SK-N-SH treated with all-trans-retinoic acid at 6 μM for 48 hours (cell line): ENCODE data around the gene ZNF385B.

Source experiments
- ESRRG ChIP-seq: fragments of 250-450 bp; sonication (Bioruptor Pico); IDR thresholded peaks from 2 replicates; pipeline ENCODE4 v1.6.1; 2021; ENCODE audit warnings: mild to moderate bottlenecking
- GLIS3 ChIP-seq: fragments of 250-450 bp; sonication (Bioruptor Pico); IDR thresholded peaks from 2 replicates; pipeline ENCODE4 v1.5.0; 2020; ENCODE audit warnings: mild to moderate bottlenecking, moderate library complexity
- OSR1 ChIP-seq: fragments of 250-450 bp; sonication (Bioruptor Pico); IDR thresholded peaks from 2 replicates; pipeline ENCODE4 v1.8.0; 2022; ENCODE audit warnings: moderate library complexity, mild to moderate bottlenecking, inconsistent platforms
- SNAI2 ChIP-seq: fragments of 250-450 bp; sonication (Bioruptor Pico); IDR thresholded peaks from 2 replicates; pipeline ENCODE4 v1.5.0; 2020; ENCODE audit warnings: mild to moderate bottlenecking, moderate library complexity
- TOX ChIP-seq: fragments of 250-450 bp; sonication (Bioruptor Pico); IDR thresholded peaks from 2 replicates; pipeline ENCODE4 v1.8.0; 2021; ENCODE audit warnings: mild to moderate bottlenecking, moderate library complexity, borderline replicate concordance
- ZNF565 ChIP-seq: fragments of 450-650 bp; formaldehyde crosslinking; conservative IDR thresholded peaks from 2 replicates; pipeline ENCODE4 v1.5.0; 2020; ENCODE audit warnings: low read depth, mild to moderate bottlenecking, moderate library complexity
- ZNF70 ChIP-seq: fragments of 450-650 bp; formaldehyde crosslinking; IDR thresholded peaks from 2 replicates; pipeline ENCODE4 v1.5.0; 2020; ENCODE audit warnings: mild to moderate bottlenecking, moderate library complexity
- ZNF8 ChIP-seq: fragments of 450-650 bp; formaldehyde crosslinking; IDR thresholded peaks from 2 replicates; pipeline ENCODE4 v1.5.0; 2020; ENCODE audit warnings: mild to moderate bottlenecking, moderate library complexity

DNA sequence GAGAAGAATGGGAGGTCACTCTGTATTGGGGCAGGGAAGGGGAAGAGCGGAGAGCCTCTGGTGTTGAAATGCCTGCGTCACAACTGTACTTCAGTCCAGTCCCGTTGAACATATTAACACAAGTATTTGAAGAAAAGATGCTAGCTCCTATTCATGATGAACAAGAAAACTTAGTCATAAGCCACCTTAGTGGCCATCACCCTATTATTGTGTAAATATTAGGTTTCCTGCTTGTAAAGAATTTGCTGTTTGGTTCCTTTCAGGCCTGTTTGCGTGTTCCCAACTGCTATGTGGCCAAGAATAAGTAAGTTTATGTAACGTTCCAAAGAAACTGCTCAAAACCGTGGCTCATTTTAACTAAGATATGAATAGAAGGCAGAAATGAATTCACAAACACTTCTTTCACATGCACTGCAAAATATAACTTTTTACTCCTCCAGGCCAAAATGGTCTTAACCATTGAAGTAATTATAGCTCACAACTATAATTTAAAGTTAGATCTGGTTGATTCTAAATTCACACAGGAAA lies 204.3 kb downstream of the ZNF385B start:
- TF ChIP-seq ZNF70 (no peak), ZNF565 (CRISPR knock-in tag) (no peak), ZNF8 (CRISPR knock-in tag) (no peak), GLIS3 (CRISPR knock-in tag) (no peak), OSR1 (CRISPR knock-in tag) (no peak), SNAI2 (CRISPR knock-in tag) (no peak), TOX (CRISPR knock-in tag) (no peak), ESRRG (no peak)
